Right lobe of liver (tissue), 6 donors: ENCODE measurements around the gene PDCD7. TPM values are rescaled to one million over a fixed set of nuclear protein-coding genes. Genes with fewer than 3 reads are reported as not detected.

Source experiments
- ATAC-seq, 4 donors: fragments of 200-7000 bp; cut with Tn5 transposase; one replicate each; pipeline ENCODE4 v1.9.1; 2020; ENCODE audit warnings: mild to moderate bottlenecking in 4 of 4, moderate library complexity in 4 of 4
- DNase-seq, 3 donors: peaks; one replicate each; pipeline ENCODE4 v3.0.0-alpha.2; 2020
- H3K27ac ChIP-seq, 3 donors: fragments of 200-600 bp; one replicate each; pipeline ENCODE4 v1.8.0; 2022
- H3K27me3 ChIP-seq, 2 donors: fragments of 200-600 bp; one replicate each; pipeline ENCODE4 v1.8.0; 2022
- H3K36me3 ChIP-seq, 4 donors: fragments of 200-600 bp; sonication (generic) in 1 of 4; one replicate each; pipeline versions ENCODE4 v1.5.1 to v1.8.0; 2017 to 2022; ENCODE audit warnings: control low read depth in 1 of 4
- H3K4me1 ChIP-seq, 4 donors: fragments of 200-600 bp; sonication (generic) in 1 of 4; one replicate each; pipeline versions ENCODE4 v1.5.1 to v1.8.0; 2017 to 2022; ENCODE audit warnings: control low read depth in 1 of 4
- H3K4me3 ChIP-seq, 3 donors: fragments of 200-600 bp; one replicate each; pipeline ENCODE4 v1.8.0; 2022
- H3K9me3 ChIP-seq, 4 donors: fragments of 200-600 bp; sonication (generic) in 1 of 4; one replicate each; pipeline versions ENCODE4 v1.5.1 to v1.8.0; 2017 to 2022; ENCODE audit warnings: control low read depth in 1 of 4
- CTCF ChIP-seq, 4 donors: fragments of 200-600 bp in 3 of 4; fragments of 450-650 bp in 1 of 4; IDR thresholded peaks; one replicate each; pipeline versions ENCODE4 v1.5.1 to v1.8.0; 2016 to 2022; ENCODE audit warnings: antibody characterized with exemption in 4 of 4, mild to moderate bottlenecking in 2 of 4
- POLR2A ChIP-seq: fragments of 450-650 bp; IDR thresholded peaks from one replicate; pipeline ENCODE4 v1.6.1; 2017; ENCODE audit warnings: antibody characterized with exemption, mild to moderate bottlenecking
- WGBS: methylation state at CpG from one replicate; pipeline ENCODE4 v1.1.6; 2018; ENCODE audit warnings: low coverage, low lambda C conversion rate; ENCODE audit not compliant: insufficient coverage; ENCODE audit errors: missing lambda C conversion rate; 5-methylcytosine and 5-hydroxymethylcytosine counted together
- intact Hi-C, 2 donors: fragments of 100-400 bp; cut with DNase I; formaldehyde crosslinking; loops; one replicate each; pipeline versions ENCODE4 v1.11.2 to v1.14.1; 2022
- small RNA-seq, 2 experiments: library from RNA; depleted of rRNA; stranded (forward); fragments of <200 nt; gene quantifications; one replicate each; pipeline ENCODE3, GENCODE V24; 2016
- total RNA-seq, 6 experiments: library from RNA; depleted of rRNA in 2 of 6; stranded (reverse); fragments of >200 nt in 2 of 6; fragmentation: NEBNext Ultra II Directional in 3 of 6; extraction: Animal tissue kit (Norgen Biotek cat#: 25700) in 3 of 6; gene quantifications; one replicate each; pipeline versions ENCODE4 v1.1.0 to v1.2.4, GENCODE V29; 2016 to 2023
- donor health status: DM: no; HTN: yes; CAD: no.
- donor health status: DM: no; HTN: no; CAD: no.
- donor health status: DM: no; HTN: no; CAD: no.
- donor health status: DM: no; HTN: yes; CAD: no.
- donor health status: DM: no; HTN: yes; CAD: no.

PDCD7 gene
- total RNA-seq, 6 experiments from 2014 or later = 6.3 to 12.2 (median 9.1) TPM

GRCh38 chr15:65069179-65069578 is 64.4 kb downstream of the PDCD7 start:
- Histone ChIP-seq H3K4me1 (peaks cover 0 to 6% (median 0%) of the 10 kb centered on the region in 4 donors), H3K27me3 (peaks cover 0 to 4% of the 10 kb centered on the region in 2 donors), H3K9me3 (no peaks in the 10 kb centered on the region), H3K27ac (no peak overlapping the region), H3K4me3 (no peak overlapping the region), H3K36me3 (no peaks in the 10 kb centered on the region)
- intact Hi-C loops = no loop called here
- no peak for TF ChIP-seq POLR2A
- TF ChIP-seq CTCF (IDR thresholded peaks at IDR 0.05) = no peak
- no CpG with 5 or more reads among the region's 1 CpG for WGBS
- ATAC-seq (peak in 1 of 4 donors; percentile 36), DNase-seq (no peak)

- Histone ChIP-seq H3K27me3 (peaks cover 0 to 4% of the 10 kb centered on the region in 2 donors), H3K36me3 (no peaks in the 10 kb centered on the region), H3K4me1 (peaks cover 0 to 6% (median 0%) of the 10 kb centered on the region in 4 donors), H3K4me3 (no peak overlapping the region), H3K9me3 (no peaks in the 10 kb centered on the region), H3K27ac (no peak overlapping the region)
- DNase-seq (no peak), ATAC-seq (no peak)
- 97% methylated on average over 3 of the region's 3 CpGs for WGBS
- TF ChIP-seq POLR2A (no peak), CTCF (IDR thresholded peaks at IDR 0.05) (no peak)
- intact Hi-C loops = no loop called here
These were observed 65.2 kb downstream of the PDCD7 start for GRCh38 chr15:65068403-65068788.

GRCh38 chr15:65067645-65068402 is 65.8 kb downstream of the PDCD7 start, which contains the start of gene RASL12:
Gene RASL12 (minus strand): TSS chr15:65067991. CDS start chr15:65067835, 156 bp downstream.
- no peak for ATAC-seq
- TF ChIP-seq POLR2A (no peak), CTCF (IDR thresholded peaks at IDR 0.05) (no peak)

More at GRCh38 chr15:65067645-65068402, 65.8 kb downstream of the PDCD7 start, which contains the start of gene RASL12:
- intact Hi-C loops = no loop called here
- peak within 1 kb of the TSS in 1 of 3 donors; percentile 19 for H3K4me3 ChIP-seq
- 33% methylated on average over 2 of the region's 66 CpGs for WGBS
- H3K27me3 ChIP-seq = peaks cover 0 to 4% of the 10 kb centered on the region in 2 donors
- no peaks in the 10 kb centered on the region for H3K36me3 ChIP-seq
- H3K4me1 ChIP-seq = peaks cover 0 to 6% (median 0%) of the 10 kb centered on the region in 4 donors
- DNase-seq = no peak
- no peaks in the 10 kb centered on the region for H3K9me3 ChIP-seq
- no peak within 1 kb of the TSS for H3K27ac ChIP-seq

Small RNA genes within 50 kb of the gene (small RNA-seq; reads per million reads assigned to genes)
- 0 reads per million in 2 experiments for gene AC013553.1

Other genes starting within 250 kb of the PDCD7 start
- 1 to 10 TPM in 1 of 6 experiments, under 1 TPM in 5; 0.29 to 1.1 (median 0.47) TPM for gene ANKDD1A, start 221.9 kb downstream of the PDCD7 start, total RNA-seq
- 10 to 100 TPM; 35.2 to 70.4 (median 52.2) TPM for gene SPG21, start 143.9 kb downstream of the PDCD7 start, total RNA-seq
- gene MTFMT, start 104.2 kb downstream of the PDCD7 start, total RNA-seq = 10 to 100 TPM in 5 of 6 experiments, 1 to 10 TPM in 1; 9.2 to 24.3 (median 13.0) TPM
- gene SLC51B, start 88.4 kb downstream of the PDCD7 start, total RNA-seq = 10 to 100 TPM in 1 of 6 experiments, 1 to 10 TPM in 4, under 1 TPM in 1; 0.32 to 10.1 (median 2.7) TPM
- gene RASL12, start 65.8 kb downstream of the PDCD7 start, total RNA-seq = 1 to 10 TPM in 1 of 6 experiments, under 1 TPM in 5; 0.07 to 1.5 (median 0.24) TPM
- not detected for gene KBTBD13, start 57.1 kb downstream of the PDCD7 start, total RNA-seq
- gene UBAP1L, start 18.6 kb downstream of the PDCD7 start, total RNA-seq = 1 to 10 TPM; 1.6 to 5.9 (median 3.0) TPM
- gene CLPX, start 51.5 kb upstream of the PDCD7 start, total RNA-seq = 10 to 100 TPM; 57.6 to 80.9 (median 72.8) TPM
- 1 to 10 TPM in 3 of 6 experiments, under 1 TPM in 3; 0.46 to 2.5 (median 0.99) TPM for gene CILP, start 77.7 kb upstream of the PDCD7 start, total RNA-seq
- gene PARP16, start 153.1 kb upstream of the PDCD7 start, total RNA-seq = 10 to 100 TPM in 1 of 6 experiments, 1 to 10 TPM in 5; 6.9 to 11.3 (median 8.5) TPM
- gene RNU5A-1, start 162.2 kb upstream of the PDCD7 start, total RNA-seq = not detected
- gene RNU5B-1, start 170.9 kb upstream of the PDCD7 start, total RNA-seq = 10 to 100 TPM in 2 of 6 experiments, not detected in 4; 11.0 to 35.4 TPM
- not detected for gene IGDCC3, start 244.2 kb upstream of the PDCD7 start, total RNA-seq